ENCODE results near the gene ZNF48. TPM values are rescaled to one million over a fixed set of nuclear protein-coding genes. Genes with fewer than 3 reads are reported as not detected.

ZNF48 gene
- total and polyA plus RNA-seq, 2 donors (not counting 1 experiment from before 2014, with no cell fraction given), result 8.4 to 13.3 TPM

- under 1% methylated on average over 65 of the region's 65 CpGs for WGBS (ENCODE audit: insufficient coverage)
- H3K9me3 Mint-ChIP-seq (ENCODE audit: insufficient read depth), result no peaks in the 10 kb centered on the region
- no peak for TF ChIP-seq CTCF (IDR thresholded peaks at IDR 0.05)
- TF ChIP-seq EZH2 (IDR thresholded peaks at IDR 0.05; ENCODE audit: borderline replicate concordance, insufficient read depth, low read depth, low read length, poor library complexity, severe bottlenecking), result no peak
- H3K4me1 Mint-ChIP-seq, result peaks cover 21% of the 10 kb centered on the region
- no peaks in the 10 kb centered on the region for H3K27me3 ChIP-seq (replicated peaks in 1 of 4; ENCODE audit: control extremely low read depth in 1 of 4, control insufficient read depth in 3 of 4, insufficient read depth in 4 of 4, low read length in 3 of 4)
- peak within 1 kb of the TSS; percentile 96 for H3K27ac Mint-ChIP-seq
- peak within 1 kb of the TSS; percentile 93 for H3K4me2 ChIP-seq (replicated peaks; ENCODE audit: low read depth, low read length, poor library complexity, severe bottlenecking)
- peaks cover 8% of the 10 kb centered on the region for H3K79me2 ChIP-seq (ENCODE audit: control insufficient read depth, insufficient read depth, low read length)
- peaks cover 3% of the 10 kb centered on the region for H3K27me3 Mint-ChIP-seq
- H3K27ac ChIP-seq (ENCODE audit: low read length in 2 of 2), result peak within 1 kb of the TSS; percentile 42 to 57
- ChIA-PET POLR2A (interaction anchor here (0.5 to 2.0 kb wide), 15 partner anchors 9 to 315 kb away, joined by 3 to 11 read pairs (median 4); partner anchors contain the start of genes CORO1A, DCTPP1, SEPTIN1 and TBX6), CTCF (interaction anchor here (1.0 to 5.4 kb wide), 14 partner anchors 7 to 221 kb away, joined by 3 to 65 read pairs (median 5); partner anchors contain the start of genes DCTPP1, SEPTIN1, TBC1D10B and ZNF48)
- peak within 1 kb of the TSS; percentile 98 for H3K4me3 Mint-ChIP-seq
- H3K4me1 ChIP-seq (ENCODE audit: control insufficient read depth in 2 of 2, insufficient read depth in 2 of 2, low read length in 2 of 2), result peaks cover 15 to 23% of the 10 kb centered on the region in 2 donors
- peak within 1 kb of the TSS; percentile 79 for H2AFZ ChIP-seq (ENCODE audit: insufficient read depth, low read depth, low read length, poor library complexity, severe bottlenecking)
- H3K36me3 ChIP-seq (replicated peaks in 1 of 2; ENCODE audit: control extremely low read depth in 1 of 2, control insufficient read depth in 1 of 2, extremely low read depth in 1 of 2, insufficient read depth in 2 of 2, low read length in 1 of 2), result peaks cover 0 to 7% of the 10 kb centered on the region in 2 experiments
- ATAC-seq (ENCODE audit: low read depth) (peak; percentile 91), DNase-seq (peak; percentile 94)
- intact Hi-C loops (cut with micrococcal nuclease), result loop anchor here (1.0 kb wide), 3 partner anchors 29 to 72 kb away; no protein-coding TSS in a partner anchor
- no peaks in the 10 kb centered on the region for H3K9me3 ChIP-seq (ENCODE audit: control extremely low read depth in 1 of 3, control insufficient read depth in 2 of 3, insufficient read depth in 1 of 3, low read length in 2 of 3)
- peak within 1 kb of the TSS; percentile 69 for H3K9ac ChIP-seq (ENCODE audit: low read length)
- no peaks in the 10 kb centered on the region for H4K20me1 ChIP-seq (ENCODE audit: control insufficient read depth, insufficient read depth, low read length, poor library complexity, severe bottlenecking)
- peak within 1 kb of the TSS; percentile 42 to 76 (median 66) for H3K4me3 ChIP-seq (ENCODE audit: control extremely low read depth in 1 of 5, extremely low read depth in 1 of 5, insufficient read depth in 1 of 5, low read depth in 2 of 5, low read length in 4 of 5)
Observed at GRCh38 chr16:30407102-30407803, 12.0 kb downstream of the ZNF48 start, which contains the start of gene ZNF771. Gene ZNF771, plus strand, starts transcription at chr16:30407606. Its CDS starts 448 bp downstream, at chr16:30408054.
